ENCODE results near the gene ZNF829. TPM values are rescaled to one million over a fixed set of nuclear protein-coding genes. Genes with fewer than 3 reads are reported as not detected.

ZNF829 gene
- total RNA-seq: 1 to 10 TPM; 4.9 to 5.5 TPM

DNA sequence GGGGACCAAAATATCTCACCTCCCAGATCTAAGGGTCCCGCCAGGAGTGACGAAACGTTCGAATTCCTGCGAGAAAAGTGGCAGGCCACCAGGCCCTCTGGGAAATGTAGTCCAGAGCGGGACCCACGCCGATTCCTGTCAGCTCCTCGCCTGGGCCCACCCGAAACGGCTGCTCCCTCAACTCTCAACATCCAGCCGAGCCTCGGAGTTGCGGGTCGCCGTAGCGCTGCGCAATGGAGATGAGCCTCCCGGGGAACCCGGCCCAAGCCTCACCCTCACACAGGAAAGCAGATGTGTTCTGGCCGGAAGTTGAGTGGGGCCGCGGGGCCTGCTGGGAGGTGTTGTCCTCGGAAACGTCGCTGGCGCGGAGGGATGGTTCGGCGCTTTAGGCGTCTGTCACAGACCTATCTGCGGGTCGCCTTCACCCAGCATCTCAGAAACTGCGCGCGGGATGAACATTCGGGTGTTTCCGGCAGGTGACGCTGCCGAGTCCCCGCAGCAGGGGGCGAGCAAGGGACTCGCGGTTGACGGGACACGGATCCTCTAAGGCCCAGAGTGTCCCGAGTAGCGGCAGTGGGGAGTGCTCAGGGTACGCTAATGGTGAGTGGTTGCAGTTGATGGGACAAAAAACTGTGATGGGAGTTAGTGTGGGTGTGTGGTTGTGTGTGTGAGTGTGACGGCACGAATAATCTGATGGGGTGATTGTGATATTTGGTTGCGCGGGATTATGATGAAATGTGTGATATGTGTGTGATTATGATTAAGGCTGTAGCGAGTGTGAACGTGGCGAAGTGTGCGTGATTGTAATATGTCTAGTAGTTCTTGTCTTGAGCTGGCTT is at the start of gene ZNF829, which contains the start of gene ZNF568:
ZNF829 (minus strand) TSS at position 300 of the 839 bp plus-strand sequence. CDS start 1,124 bp downstream, outside the sequence.
ZNF568 (plus strand) TSS at position 341 of the 839 bp plus-strand sequence. CDS start 6,439 bp downstream, outside the sequence.
- H3K4me1 Mint-ChIP-seq: peaks cover 20% of the 10 kb centered on the region
- ATAC-seq (peak; percentile 99), DNase-seq (peak; percentile 98)
- H3K27me3 Mint-ChIP-seq: no peaks in the 10 kb centered on the region
- H3K27ac Mint-ChIP-seq: peak within 1 kb of the TSS; percentile 94
- H3K9me3 Mint-ChIP-seq (ENCODE audit: low read depth): peaks cover 22% of the 10 kb centered on the region
- CTCF ChIA-PET: interaction anchor here (0.6 to 1.0 kb wide), 3 partner anchors 33 to 552 kb away, joined by 3 to 4 read pairs (median 3); partner anchors contain the start of gene ZNF345
- peaks cover 69% of the 10 kb centered on the region for H3K36me3 Mint-ChIP-seq
- peak within 1 kb of the TSS; percentile 87 for H3K4me3 Mint-ChIP-seq

GRCh38 chr19:36963280-36963679 is 47.2 kb upstream of the ZNF829 start:
- DNase-seq (no peak), ATAC-seq (no peak)
- CTCF ChIA-PET: no interaction called here
- peaks cover 16% of the 10 kb centered on the region for H3K36me3 Mint-ChIP-seq
- no peaks in the 10 kb centered on the region for H3K4me1 Mint-ChIP-seq
- peaks cover 27% of the 10 kb centered on the region for H3K9me3 Mint-ChIP-seq (ENCODE audit: low read depth)
- no peaks in the 10 kb centered on the region for H3K27me3 Mint-ChIP-seq
- H3K4me3 Mint-ChIP-seq: no peak overlapping the region
- H3K27ac Mint-ChIP-seq: no peak overlapping the region

- Mint-ChIP-seq H3K27ac (no peak overlapping the region), H3K4me3 (no peak overlapping the region), H3K4me1 (no peaks in the 10 kb centered on the region), H3K36me3 (peaks cover 13% of the 10 kb centered on the region), H3K9me3 (ENCODE audit: low read depth) (peaks cover 27% of the 10 kb centered on the region), H3K27me3 (no peaks in the 10 kb centered on the region)
- ATAC-seq (no peak), DNase-seq (no peak)
- CTCF ChIA-PET: interaction anchor here (0.6 kb wide), 2 partner anchors 57 to 574 kb away, joined by 3 to 4 read pairs; no protein-coding TSS in a partner anchor
Observed at GRCh38 chr19:36962346-36962745, 46.3 kb upstream of the ZNF829 start.

DNA sequence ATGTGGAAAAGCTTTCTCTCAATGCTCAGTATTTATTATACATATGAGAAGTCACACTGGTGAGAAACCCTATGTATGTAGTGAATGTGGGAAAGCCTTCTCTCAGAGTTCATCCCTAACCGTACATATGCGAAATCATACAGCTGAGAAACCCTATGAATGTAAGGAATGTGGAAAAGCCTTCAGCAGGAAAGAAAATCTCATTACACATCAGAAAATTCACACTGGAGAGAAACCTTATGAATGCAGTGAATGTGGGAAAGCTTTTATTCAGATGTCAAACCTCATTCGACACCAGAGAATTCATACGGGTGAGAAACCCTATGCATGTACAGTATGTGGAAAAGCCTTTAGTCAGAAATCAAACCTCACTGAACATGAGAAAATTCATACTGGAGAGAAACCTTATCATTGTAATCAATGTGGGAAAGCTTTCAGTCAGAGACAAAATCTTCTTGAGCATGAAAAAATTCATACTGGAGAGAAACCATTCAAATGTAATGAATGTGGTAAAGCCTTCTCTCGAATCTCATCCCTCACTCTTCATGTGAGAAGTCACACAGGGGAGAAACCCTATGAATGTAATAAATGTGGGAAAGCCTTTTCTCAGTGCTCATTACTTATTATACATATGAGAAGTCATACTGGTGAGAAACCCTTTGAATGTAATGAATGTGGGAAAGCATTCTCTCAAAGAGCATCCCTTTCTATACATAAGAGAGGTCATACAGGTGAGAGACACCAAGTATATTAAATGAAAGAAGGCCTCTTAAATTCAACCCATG is 34.4 kb upstream of the ZNF829 start:
- no peak for ATAC-seq
- Mint-ChIP-seq H3K27me3 (no peaks in the 10 kb centered on the region), H3K27ac (no peak overlapping the region), H3K4me1 (no peaks in the 10 kb centered on the region), H3K9me3 (ENCODE audit: low read depth) (peaks cover 24% of the 10 kb centered on the region), H3K36me3 (peaks cover 53% of the 10 kb centered on the region), H3K4me3 (no peak overlapping the region)
- CTCF ChIA-PET: no interaction called here
- DNase-seq: no peak

GRCh38 chr19:36939153-36939552 is 23.1 kb upstream of the ZNF829 start:
- peaks cover 35% of the 10 kb centered on the region for H3K9me3 Mint-ChIP-seq (ENCODE audit: low read depth)
- DNase-seq: no peak
- ATAC-seq: no peak
- H3K27me3 Mint-ChIP-seq: no peaks in the 10 kb centered on the region
- CTCF ChIA-PET: no interaction called here
- H3K4me1 Mint-ChIP-seq: no peaks in the 10 kb centered on the region
- H3K4me3 Mint-ChIP-seq: no peak overlapping the region
- peaks cover 67% of the 10 kb centered on the region for H3K36me3 Mint-ChIP-seq
- no peak overlapping the region for H3K27ac Mint-ChIP-seq

- no peak for ATAC-seq
- no peak overlapping the region for H3K27ac Mint-ChIP-seq
- no peaks in the 10 kb centered on the region for H3K27me3 Mint-ChIP-seq
- no peak overlapping the region for H3K4me3 Mint-ChIP-seq
- CTCF ChIA-PET: no interaction called here
- peaks cover 58% of the 10 kb centered on the region for H3K36me3 Mint-ChIP-seq
- H3K4me1 Mint-ChIP-seq: no peaks in the 10 kb centered on the region
- DNase-seq: no peak
- peaks cover 22% of the 10 kb centered on the region for H3K9me3 Mint-ChIP-seq (ENCODE audit: low read depth)
Observed at GRCh38 chr19:36931684-36932083, 15.6 kb upstream of the ZNF829 start.

DNA sequence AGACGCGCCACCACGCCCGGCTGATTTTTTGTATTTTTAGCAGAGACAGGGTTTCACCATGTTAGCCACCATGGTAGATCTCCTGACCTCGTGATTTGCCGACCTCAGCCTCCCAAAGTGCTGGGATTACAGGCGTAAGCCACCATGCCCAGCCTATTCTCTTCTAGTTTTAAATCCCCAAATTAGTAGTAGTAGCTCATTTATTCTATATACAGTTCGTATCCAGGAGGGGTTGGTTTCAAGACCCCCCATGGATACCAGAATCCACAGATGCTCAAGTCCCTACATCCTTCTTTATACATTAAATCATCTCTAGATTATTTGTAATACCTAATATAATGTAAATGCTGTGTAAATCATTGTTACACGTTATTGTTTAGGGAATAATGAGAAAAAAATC is 2.0 kb upstream of the ZNF829 start:
- Mint-ChIP-seq H3K27me3 (no peaks in the 10 kb centered on the region), H3K27ac (no peak overlapping the region), H3K4me1 (peaks cover 20% of the 10 kb centered on the region), H3K9me3 (ENCODE audit: low read depth) (peaks cover 25% of the 10 kb centered on the region), H3K36me3 (peaks cover 67% of the 10 kb centered on the region), H3K4me3 (no peak overlapping the region)
- ATAC-seq: no peak
- CTCF ChIA-PET: no interaction called here
- no peak for DNase-seq

GRCh38 chr19:36916991-36917390 is 900 bp upstream of the ZNF829 start:
- Mint-ChIP-seq H3K9me3 (ENCODE audit: low read depth) (peaks cover 20% of the 10 kb centered on the region), H3K4me3 (peak overlapping the region; percentile 87), H3K4me1 (peaks cover 20% of the 10 kb centered on the region), H3K36me3 (peaks cover 67% of the 10 kb centered on the region), H3K27me3 (no peaks in the 10 kb centered on the region), H3K27ac (peak overlapping the region; percentile 94)
- CTCF ChIA-PET: interaction anchor here (0.6 to 1.0 kb wide), 2 partner anchors 67 to 552 kb away, joined by 3 to 4 read pairs; partner anchors contain the start of gene ZNF345
- no peak for DNase-seq
- ATAC-seq: no peak

DNA sequence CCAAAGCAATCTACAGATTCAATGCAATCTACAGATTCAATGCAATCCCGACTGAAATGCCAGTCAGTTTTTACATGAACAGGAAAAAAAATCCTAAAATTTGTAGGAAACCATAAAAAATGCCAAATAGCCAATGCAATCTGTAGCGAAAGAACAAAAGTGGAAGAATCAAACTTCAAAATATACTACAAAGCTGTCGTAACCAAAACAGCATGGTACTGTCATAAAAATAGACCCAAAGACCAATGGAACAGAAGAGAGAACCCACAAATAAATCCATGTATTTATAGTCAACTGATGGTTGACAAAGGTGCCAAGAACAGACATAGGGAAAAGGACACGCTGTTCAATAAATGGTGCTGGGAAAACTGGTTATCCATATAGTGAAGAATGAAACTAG is 17.7 kb downstream of the ZNF829 start:
- H3K27me3 Mint-ChIP-seq: no peaks in the 10 kb centered on the region
- CTCF ChIA-PET: no interaction called here
- no peaks in the 10 kb centered on the region for H3K4me1 Mint-ChIP-seq
- peaks cover 49% of the 10 kb centered on the region for H3K9me3 Mint-ChIP-seq (ENCODE audit: low read depth)
- ATAC-seq (no peak), DNase-seq (no peak)
- H3K27ac Mint-ChIP-seq: no peak overlapping the region
- H3K4me3 Mint-ChIP-seq: no peak overlapping the region
- peaks cover 86% of the 10 kb centered on the region for H3K36me3 Mint-ChIP-seq

GRCh38 chr19:36894849-36895383 is 21.2 kb downstream of the ZNF829 start:
- H3K4me1 Mint-ChIP-seq: no peaks in the 10 kb centered on the region
- H3K9me3 Mint-ChIP-seq (ENCODE audit: low read depth): peaks cover 64% of the 10 kb centered on the region
- DNase-seq (no peak), ATAC-seq (no peak)
- H3K27ac Mint-ChIP-seq: no peak overlapping the region
- peaks cover 86% of the 10 kb centered on the region for H3K36me3 Mint-ChIP-seq
- CTCF ChIA-PET: interaction anchor here (1.4 kb wide), 1 partner anchor 14 kb away, joined by 3 read pairs; no protein-coding TSS in a partner anchor
- H3K4me3 Mint-ChIP-seq: no peak overlapping the region
- no peaks in the 10 kb centered on the region for H3K27me3 Mint-ChIP-seq

- Mint-ChIP-seq H3K27ac (no peak overlapping the region), H3K9me3 (ENCODE audit: low read depth) (peaks cover 68% of the 10 kb centered on the region), H3K36me3 (peaks cover 78% of the 10 kb centered on the region), H3K4me3 (no peak overlapping the region), H3K4me1 (no peaks in the 10 kb centered on the region), H3K27me3 (no peaks in the 10 kb centered on the region)
- CTCF ChIA-PET: no interaction called here
- no peak for DNase-seq
- no peak for ATAC-seq
Observed at GRCh38 chr19:36891768-36892357, 24.2 kb downstream of the ZNF829 start.

DNA sequence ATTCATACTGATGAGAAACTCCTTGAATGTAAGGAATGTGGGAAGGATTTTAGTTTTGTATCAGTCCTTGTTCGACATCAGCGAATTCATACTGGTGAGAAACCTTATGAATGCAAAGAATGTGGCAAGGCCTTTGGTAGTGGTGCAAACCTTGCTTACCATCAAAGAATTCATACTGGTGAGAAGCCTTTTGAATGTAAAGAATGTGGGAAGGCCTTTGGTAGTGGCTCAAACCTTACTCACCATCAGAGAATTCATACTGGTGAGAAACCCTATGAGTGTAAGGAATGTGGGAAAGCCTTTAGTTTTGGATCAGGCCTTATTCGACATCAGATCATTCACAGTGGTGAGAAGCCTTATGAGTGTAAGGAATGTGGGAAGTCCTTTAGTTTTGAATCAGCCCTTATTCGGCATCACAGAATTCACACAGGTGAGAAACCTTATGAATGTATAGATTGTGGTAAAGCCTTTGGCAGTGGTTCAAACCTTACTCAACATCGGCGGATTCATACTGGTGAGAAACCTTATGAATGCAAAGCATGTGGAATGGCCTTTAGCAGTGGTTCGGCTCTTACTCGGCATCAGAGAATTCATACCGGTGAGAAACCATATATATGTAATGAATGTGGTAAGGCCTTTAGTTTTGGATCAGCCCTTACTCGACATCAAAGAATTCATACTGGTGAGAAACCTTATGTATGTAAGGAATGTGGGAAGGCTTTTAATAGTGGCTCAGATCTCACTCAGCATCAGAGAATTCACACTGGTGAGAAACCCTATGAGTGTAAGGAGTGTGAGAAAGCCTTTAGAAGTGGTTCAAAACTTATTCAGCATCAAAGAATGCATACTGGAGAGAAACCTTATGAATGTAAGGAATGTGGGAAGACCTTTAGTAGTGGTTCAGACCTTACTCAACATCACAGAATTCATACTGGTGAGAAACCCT is 38.8 kb downstream of the ZNF829 start:
- Mint-ChIP-seq H3K4me1 (no peaks in the 10 kb centered on the region), H3K27me3 (no peaks in the 10 kb centered on the region), H3K9me3 (ENCODE audit: low read depth) (peaks cover 45% of the 10 kb centered on the region), H3K4me3 (no peak overlapping the region), H3K27ac (no peak overlapping the region), H3K36me3 (peaks cover 58% of the 10 kb centered on the region)
- CTCF ChIA-PET: no interaction called here
- no peak for ATAC-seq
- DNase-seq: no peak

Measured in activated CD8-positive, alpha-beta memory T cell treated with anti-CD3 and anti-CD28 coated beads, Interleukin-2, amount 10 ng/mL, durations not matched to agents 7 days and 5 days (primary cell).